ENCODE results near the gene RETREG3. TPM values are rescaled to one million over a fixed set of nuclear protein-coding genes. Genes with fewer than 3 reads are reported as not detected.
"Not testable (repeated sequence)": the region's sequence is repeated elsewhere in the genome, so short reads cannot be mapped to it uniquely, and the experiment has no call there.

Gene RETREG3
- total RNA-seq, 2 experiments from 2014 or later = 33.5 to 50.5 TPM

GRCh38 chr17:42555961-42556617, 53.1 kb downstream of the RETREG3 start:
- peak overlapping the region; percentile 26 for H3K4me2 ChIP-seq (ENCODE audit: low read length)
- POLR2A ChIA-PET; BruUV-seq (replicated peaks): not testable (repeated sequence)

GRCh38 chr17:42555122-42555622, 54.0 kb downstream of the RETREG3 start:
- intact Hi-C loops (cut with micrococcal nuclease; ENCODE audit: unreplicated experiment) = no loop called here
- peak overlapping the region; percentile 54; the same call in 1 of the 2 replicates for H2AFZ ChIP-seq (ENCODE audit: low read length)

More at GRCh38 chr17:42555961-42556617, 53.1 kb downstream of the RETREG3 start:
- H3K36me3 ChIP-seq (ENCODE audit: insufficient read depth, low read length); intact Hi-C loops (cut with micrococcal nuclease; ENCODE audit: unreplicated experiment); H3K79me2 ChIP-seq (ENCODE audit: insufficient read depth, low read depth, low read length); H3K9me2 ChIP-seq (ENCODE audit: insufficient read depth, low read length); CTCF ChIA-PET (ENCODE audit: unreplicated experiment); H3K27ac ChIP-seq (ENCODE audit: low read depth, low read length, poor library complexity, severe bottlenecking); DNase-seq (ENCODE audit: low spot score); H3K9me3 ChIP-seq (ENCODE audit: low read length); H4K20me1 ChIP-seq (ENCODE audit: insufficient read depth, low read length); H3K4me3 ChIP-seq (ENCODE audit: low read depth, low read length, poor library complexity, severe bottlenecking); H2AFZ ChIP-seq (ENCODE audit: low read length): not testable (repeated sequence)
- H3K4me1 ChIP-seq (ENCODE audit: insufficient read depth, low read length, poor library complexity, severe bottlenecking) = peaks cover 29% of the 10 kb centered on the region
- peak; percentile 52 for TF ChIP-seq CTCF (conservative IDR thresholded peaks at IDR 0.05; ENCODE audit: low read length)

More at GRCh38 chr17:42555122-42555622, 54.0 kb downstream of the RETREG3 start:
- ChIA-PET CTCF (ENCODE audit: unreplicated experiment) (no interaction called here), POLR2A (no interaction called here)
- peak overlapping the region; percentile 87 for H3K4me3 ChIP-seq (ENCODE audit: low read depth, low read length, poor library complexity, severe bottlenecking)
- no peak for DNase-seq (ENCODE audit: low spot score)
- peaks cover 29% of the 10 kb centered on the region for H3K4me1 ChIP-seq (ENCODE audit: insufficient read depth, low read length, poor library complexity, severe bottlenecking)
- H4K20me1 ChIP-seq (ENCODE audit: insufficient read depth, low read length) = no peaks in the 10 kb centered on the region
- H3K9me2 ChIP-seq (ENCODE audit: insufficient read depth, low read length) = no peaks in the 10 kb centered on the region
- BruUV-seq (replicated peaks) = TSS peak; percentile 93
- H3K79me2 ChIP-seq (ENCODE audit: insufficient read depth, low read depth, low read length) = no peaks in the 10 kb centered on the region
- TF ChIP-seq CTCF (conservative IDR thresholded peaks at IDR 0.05; ENCODE audit: low read length) = no peak
- TF ChIP-seq EZH2phosphoT487 (IDR thresholded peaks at IDR 0.05; ENCODE audit: borderline replicate concordance, low read depth, low read length) = no peak
- peak overlapping the region; percentile 86 for H3K4me2 ChIP-seq (ENCODE audit: low read length)
- H3K36me3 ChIP-seq (ENCODE audit: insufficient read depth, low read length) = no peaks in the 10 kb centered on the region
- H3K9me3 ChIP-seq (ENCODE audit: low read length) = no peaks in the 10 kb centered on the region
- peak overlapping the region; percentile 64 for H3K27ac ChIP-seq (ENCODE audit: low read depth, low read length, poor library complexity, severe bottlenecking)

Measured in OCI-LY7 (cell line).